Fibroblast of pulmonary artery (primary cell): Measurements from ENCODE around the gene COQ7.

Source experiments
- DNase-seq: peaks from one replicate; pipeline ENCODE4 v3.0.0-alpha.2; 2010; ENCODE audit warnings: low read depth
- H3K4me3 ChIP-seq: replicated peaks from 2 replicates; pipeline ENCODE4 v1.5.1; 2011; ENCODE audit warnings: low read depth, mild to moderate bottlenecking, control low read depth, low read length, moderate library complexity
- TF ChIP-seq, protein P1 (sequence below): IDR thresholded peaks from 2 replicates; pipeline ENCODE4 v1.5.1; 2011; ENCODE audit warnings: mild to moderate bottlenecking, control low read depth, low read length, inconsistent platforms; ENCODE audit errors: missing control alignments

COQ7 gene

DNA sequence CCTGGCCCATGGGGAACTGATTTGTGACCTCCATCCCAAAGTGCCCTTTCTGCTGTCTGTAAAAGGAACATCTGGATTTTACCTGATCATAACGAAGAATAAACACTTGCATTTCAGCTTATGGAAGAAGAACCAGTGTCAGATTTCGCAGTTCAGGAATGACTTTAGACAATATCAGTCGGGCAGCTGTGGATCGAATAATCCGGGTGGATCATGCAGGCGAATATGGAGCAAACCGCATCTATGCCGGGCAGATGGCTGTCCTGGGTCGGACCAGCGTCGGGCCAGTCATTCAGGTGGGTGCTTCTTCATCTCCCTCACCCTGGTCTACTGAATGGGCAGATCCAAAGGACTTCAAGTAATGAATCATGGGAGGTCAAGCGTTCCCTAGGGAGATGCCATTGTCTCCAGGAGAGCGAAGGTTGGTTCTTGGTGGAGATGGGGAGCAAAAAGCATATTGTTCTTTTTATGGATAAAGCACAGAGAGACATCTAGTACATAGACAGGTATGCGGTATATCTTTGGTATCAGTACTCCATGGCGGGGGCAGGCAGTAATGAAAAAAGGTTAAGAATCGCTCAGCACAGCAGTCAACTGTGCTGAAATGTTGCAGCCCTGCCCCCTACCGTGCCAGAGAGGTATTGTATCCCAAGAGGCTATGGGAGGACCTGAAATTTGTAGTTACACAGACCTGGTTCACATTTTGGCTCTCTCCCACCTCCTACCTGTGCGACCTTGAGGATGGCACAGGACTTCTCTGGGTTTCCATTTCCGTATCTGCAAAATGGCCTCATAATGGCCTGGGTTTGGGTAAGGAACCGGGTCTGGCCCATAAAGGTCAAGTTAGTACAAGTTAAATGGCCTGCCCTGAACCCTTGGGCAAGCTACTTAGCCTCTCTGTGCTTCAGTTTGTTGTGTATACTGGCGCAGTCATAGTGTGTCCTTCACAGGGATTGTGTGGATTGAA lies 4.7 kb downstream of the COQ7 start:
- peak; percentile 69 for DNase-seq
- TF ChIP-seq, protein P1, sequence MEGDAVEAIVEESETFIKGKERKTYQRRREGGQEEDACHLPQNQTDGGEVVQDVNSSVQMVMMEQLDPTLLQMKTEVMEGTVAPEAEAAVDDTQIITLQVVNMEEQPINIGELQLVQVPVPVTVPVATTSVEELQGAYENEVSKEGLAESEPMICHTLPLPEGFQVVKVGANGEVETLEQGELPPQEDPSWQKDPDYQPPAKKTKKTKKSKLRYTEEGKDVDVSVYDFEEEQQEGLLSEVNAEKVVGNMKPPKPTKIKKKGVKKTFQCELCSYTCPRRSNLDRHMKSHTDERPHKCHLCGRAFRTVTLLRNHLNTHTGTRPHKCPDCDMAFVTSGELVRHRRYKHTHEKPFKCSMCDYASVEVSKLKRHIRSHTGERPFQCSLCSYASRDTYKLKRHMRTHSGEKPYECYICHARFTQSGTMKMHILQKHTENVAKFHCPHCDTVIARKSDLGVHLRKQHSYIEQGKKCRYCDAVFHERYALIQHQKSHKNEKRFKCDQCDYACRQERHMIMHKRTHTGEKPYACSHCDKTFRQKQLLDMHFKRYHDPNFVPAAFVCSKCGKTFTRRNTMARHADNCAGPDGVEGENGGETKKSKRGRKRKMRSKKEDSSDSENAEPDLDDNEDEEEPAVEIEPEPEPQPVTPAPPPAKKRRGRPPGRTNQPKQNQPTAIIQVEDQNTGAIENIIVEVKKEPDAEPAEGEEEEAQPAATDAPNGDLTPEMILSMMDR, result peak; percentile 79
- no peak overlapping the region for H3K4me3 ChIP-seq

DNA sequence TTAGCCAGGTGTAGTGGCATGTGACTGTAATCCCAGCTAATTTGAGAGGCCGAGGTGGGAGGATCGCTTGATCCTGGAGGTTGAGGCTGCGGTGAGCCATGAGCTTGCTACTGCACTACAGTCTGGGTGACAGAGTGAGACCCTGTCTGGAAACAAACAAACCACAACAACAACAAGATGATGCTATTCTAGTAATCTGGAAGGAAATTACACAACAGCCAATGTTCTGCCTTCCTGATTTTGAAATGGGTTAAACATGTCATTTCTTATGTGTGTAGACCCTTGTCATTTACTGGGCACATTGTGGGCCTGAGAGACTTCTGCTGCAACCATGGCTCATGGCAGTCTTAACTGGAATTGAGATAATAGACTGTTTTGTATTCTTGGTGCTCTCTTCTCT lies 5.9 kb downstream of the COQ7 start:
- no peak for DNase-seq
- TF ChIP-seq, protein P1, result no peak

DNA sequence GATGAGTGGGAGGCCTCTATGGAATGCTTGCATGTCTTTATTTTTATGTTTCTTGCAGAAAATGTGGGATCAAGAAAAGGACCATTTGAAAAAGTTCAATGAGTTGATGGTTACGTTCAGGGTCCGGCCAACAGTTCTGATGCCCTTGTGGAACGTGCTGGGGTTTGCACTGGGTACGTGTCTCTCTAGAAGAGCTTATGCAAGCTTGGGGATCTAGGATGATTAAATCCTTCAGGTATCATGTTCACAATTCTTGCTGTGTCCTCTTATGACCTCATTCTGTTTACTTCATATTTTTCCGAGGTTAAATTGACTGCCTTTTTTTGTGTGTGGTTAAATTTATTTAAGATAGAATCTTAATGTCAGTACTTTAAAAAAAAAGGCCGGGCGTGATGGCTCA lies 6.4 kb downstream of the COQ7 start:
- H3K4me3 ChIP-seq, result no peak overlapping the region
- no peak for DNase-seq
- TF ChIP-seq, protein P1, result no peak

More for the DNA sequence above, 5.9 kb downstream of the COQ7 start:
- no peak overlapping the region for H3K4me3 ChIP-seq

DNA sequence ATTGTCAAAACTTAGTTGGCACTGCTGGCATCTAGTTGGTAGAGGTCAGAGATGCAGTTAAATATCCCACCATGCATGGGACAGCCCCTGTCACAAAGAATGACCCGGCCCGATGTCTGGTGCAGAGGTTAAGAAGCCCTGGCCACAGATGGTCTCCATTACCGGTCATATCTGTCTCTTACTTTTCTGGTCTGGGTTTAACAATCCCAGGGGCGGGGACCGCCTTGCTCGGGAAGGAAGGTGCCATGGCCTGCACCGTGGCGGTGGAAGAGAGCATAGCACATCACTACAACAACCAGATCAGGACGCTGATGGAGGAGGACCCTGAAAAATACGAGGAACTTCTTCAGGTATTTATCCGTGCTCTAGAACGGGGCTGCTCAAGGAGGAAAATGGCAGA lies 8.1 kb downstream of the COQ7 start:
- DNase-seq, result no peak
- TF ChIP-seq, protein P1, result no peak
- H3K4me3 ChIP-seq, result no peak overlapping the region

DNA sequence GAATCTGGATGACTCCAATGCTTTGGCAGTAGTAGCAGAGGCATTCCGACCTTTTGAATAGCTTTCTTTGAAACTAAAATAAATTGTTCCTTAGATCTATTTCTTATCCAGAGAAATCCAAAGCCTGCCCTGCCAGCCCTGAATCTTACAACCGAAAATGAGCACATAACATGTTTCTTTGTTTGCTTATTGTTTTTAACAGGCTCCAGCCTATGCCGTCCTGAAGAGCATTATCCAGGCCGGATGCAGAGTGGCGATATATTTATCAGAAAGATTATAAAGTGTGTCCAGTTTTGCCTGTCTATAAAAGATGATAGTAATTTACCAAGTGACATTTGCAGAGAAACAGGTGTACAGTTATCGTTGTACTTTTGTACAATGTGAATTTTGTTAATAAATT lies 10.5 kb downstream of the COQ7 start:
- TF ChIP-seq, protein P1, result no peak

DNA sequence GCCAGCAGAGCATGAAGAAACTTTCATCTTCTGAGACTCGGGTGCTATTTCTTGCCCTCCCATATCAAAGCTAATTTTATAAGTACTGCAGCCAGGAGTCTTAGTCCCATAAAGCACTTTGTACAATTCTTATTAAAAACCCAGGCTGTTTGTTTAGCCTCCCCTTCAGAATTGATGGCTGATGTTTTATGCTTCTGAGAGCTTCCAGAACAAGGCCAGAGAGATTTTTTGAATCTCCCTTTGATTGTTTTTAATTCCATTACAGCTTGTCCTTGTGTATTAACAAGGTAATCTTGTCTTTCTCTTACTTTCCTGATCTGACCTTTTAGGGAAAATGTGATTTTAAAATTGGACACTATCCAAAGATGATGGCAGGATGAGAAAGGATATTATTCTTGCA lies 16.3 kb downstream of the COQ7 start:
- DNase-seq, result no peak
- no peak overlapping the region for H3K4me3 ChIP-seq
- TF ChIP-seq, protein P1, result no peak

More for the DNA sequence above, 10.5 kb downstream of the COQ7 start:
- DNase-seq, result no peak
- H3K4me3 ChIP-seq, result no peak overlapping the region
